ENCODE measurements around the gene LIF. TPM values are rescaled to one million over a fixed set of nuclear protein-coding genes. Genes with fewer than 3 reads are reported as not detected.

The LIF gene
- polyA plus RNA-seq, 12 donors: 0.62 to 9.6 (median 1.0) TPM; not detected in 1

GRCh38 chr22:30263883-30264282 is 17.3 kb upstream of the LIF start:
- DNase-seq: no peak

- DNase-seq: peak; percentile 66
Observed at GRCh38 chr22:30262917-30263741, 16.6 kb upstream of the LIF start.

GRCh38 chr22:30262112-30262511 is 15.6 kb upstream of the LIF start:
- no peak for DNase-seq

- DNase-seq: no peak
Observed at GRCh38 chr22:30261134-30261533, 14.6 kb upstream of the LIF start.

- no peak for DNase-seq
Observed at GRCh38 chr22:30260682-30261081, 14.1 kb upstream of the LIF start.

- DNase-seq: no peak
Observed at GRCh38 chr22:30260276-30260675, 13.7 kb upstream of the LIF start.

GRCh38 chr22:30254314-30254713 is 7.8 kb upstream of the LIF start:
- DNase-seq: no peak

- no peak for DNase-seq
Observed at GRCh38 chr22:30253205-30253852, 6.8 kb upstream of the LIF start.

GRCh38 chr22:30252411-30253204 is 6.0 kb upstream of the LIF start:
- no peak for DNase-seq

- no peak for DNase-seq
Observed at GRCh38 chr22:30251711-30252110, 5.2 kb upstream of the LIF start.

- no peak for DNase-seq
Observed at GRCh38 chr22:30250661-30251267, 4.2 kb upstream of the LIF start.

GRCh38 chr22:30250039-30250565 is 3.5 kb upstream of the LIF start:
- no peak for DNase-seq

- peak; percentile 66 for DNase-seq
Observed at GRCh38 chr22:30249049-30250038, 2.8 kb upstream of the LIF start.

GRCh38 chr22:30248484-30248883 is 1.9 kb upstream of the LIF start:
- DNase-seq: no peak

GRCh38 chr22:30247974-30248373 is 1.4 kb upstream of the LIF start:
- no peak for DNase-seq

GRCh38 chr22:30247561-30247960 is 1.0 kb upstream of the LIF start:
- DNase-seq: no peak

GRCh38 chr22:30246814-30247376 is 336 bp upstream of the LIF start:
- DNase-seq: no peak

GRCh38 chr22:30245181-30245984 is 1.2 kb downstream of the LIF start:
- DNase-seq: no peak

- DNase-seq: no peak
Observed at GRCh38 chr22:30244641-30245040, 1.9 kb downstream of the LIF start.

Data from muscle of arm (tissue), 12 donors.